HG03066 (cell line): Measurements from ENCODE around the gene CLSTN2.

Experiments used
- ATAC-seq: cut with Tn5 transposase; IDR thresholded peaks from one replicate; pipeline ENCODE4 v1.9.1; 2021; ENCODE audit warnings: low read depth; ENCODE audit not compliant: unreplicated experiment

The CLSTN2 gene

GRCh38 chr3:139935016-139935865 lies at the start of gene CLSTN2:
TSS of gene CLSTN2 (plus strand) at chr3:139935185.
- no peak for ATAC-seq

- no peak for ATAC-seq
These were observed 47.6 kb upstream of the CLSTN2 start for GRCh38 chr3:139887431-139887830.

GRCh38 chr3:139888561-139889140 lies 46.3 kb upstream of the CLSTN2 start:
- no peak for ATAC-seq

- ATAC-seq, result no peak
These were observed 41.6 kb upstream of the CLSTN2 start for GRCh38 chr3:139893267-139893962.

GRCh38 chr3:139893963-139894642 lies 40.9 kb upstream of the CLSTN2 start:
- ATAC-seq, result no peak

- ATAC-seq, result no peak
These were observed 40.4 kb upstream of the CLSTN2 start for GRCh38 chr3:139894643-139894989.

GRCh38 chr3:139897759-139898158 lies 37.2 kb upstream of the CLSTN2 start:
- no peak for ATAC-seq

GRCh38 chr3:139906418-139906817 lies 28.6 kb upstream of the CLSTN2 start:
- no peak for ATAC-seq

GRCh38 chr3:139909811-139910210 lies 25.2 kb upstream of the CLSTN2 start:
- ATAC-seq, result no peak

GRCh38 chr3:139916271-139916670 lies 18.7 kb upstream of the CLSTN2 start:
- no peak for ATAC-seq

- no peak for ATAC-seq
These were observed 17.7 kb upstream of the CLSTN2 start for GRCh38 chr3:139917226-139917785.

GRCh38 chr3:139928708-139929505 lies 6.1 kb upstream of the CLSTN2 start:
- no peak for ATAC-seq

GRCh38 chr3:139930211-139930610 lies 4.8 kb upstream of the CLSTN2 start:
- no peak for ATAC-seq

- ATAC-seq, result no peak
These were observed 1.2 kb upstream of the CLSTN2 start for GRCh38 chr3:139933766-139934165.

GRCh38 chr3:139934613-139935015 lies 371 bp upstream of the CLSTN2 start:
- no peak for ATAC-seq

GRCh38 chr3:139935866-139936817 lies 1.2 kb downstream of the CLSTN2 start:
- no peak for ATAC-seq

- ATAC-seq, result no peak
These were observed 2.8 kb downstream of the CLSTN2 start for GRCh38 chr3:139937674-139938279.

GRCh38 chr3:139939681-139940190 lies 4.8 kb downstream of the CLSTN2 start:
- ATAC-seq, result no peak
